ENCODE measurements around the gene COBL.

The COBL gene

DNA sequence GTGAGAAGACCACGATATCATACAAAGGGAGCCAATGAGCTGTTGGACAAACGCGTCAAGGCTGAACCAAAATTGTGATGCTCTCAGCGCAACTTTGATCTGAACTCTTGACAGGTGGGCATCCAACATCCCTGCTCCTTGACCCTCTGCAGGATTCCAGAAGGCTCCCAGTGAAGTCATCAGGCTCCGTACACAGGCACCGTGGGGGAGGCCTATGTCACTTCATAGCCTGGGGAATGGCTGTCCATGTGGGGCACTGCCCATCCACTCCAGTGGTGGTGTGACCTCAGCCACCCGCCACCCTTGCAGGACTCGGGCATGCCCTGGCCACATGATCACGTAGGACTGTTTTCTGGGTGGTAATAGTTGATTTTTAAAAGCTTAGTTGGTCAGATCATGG is 300.1 kb downstream of the COBL start:
- no peak for DNase-seq (ENCODE audit: low read depth)
- no peak overlapping the region for H3K4me3 ChIP-seq (replicated peaks; ENCODE audit: low read depth, low read length)
- no peak for TF ChIP-seq CTCF (IDR thresholded peaks at IDR 0.05; ENCODE audit: low read length, missing control alignments)

GRCh38 chr7:51015581-51015980 is 301.0 kb downstream of the COBL start:
- no peak for TF ChIP-seq CTCF (IDR thresholded peaks at IDR 0.05; ENCODE audit: low read length, missing control alignments)
- no peak overlapping the region for H3K4me3 ChIP-seq (replicated peaks; ENCODE audit: low read depth, low read length)
- DNase-seq (ENCODE audit: low read depth): no peak

DNA sequence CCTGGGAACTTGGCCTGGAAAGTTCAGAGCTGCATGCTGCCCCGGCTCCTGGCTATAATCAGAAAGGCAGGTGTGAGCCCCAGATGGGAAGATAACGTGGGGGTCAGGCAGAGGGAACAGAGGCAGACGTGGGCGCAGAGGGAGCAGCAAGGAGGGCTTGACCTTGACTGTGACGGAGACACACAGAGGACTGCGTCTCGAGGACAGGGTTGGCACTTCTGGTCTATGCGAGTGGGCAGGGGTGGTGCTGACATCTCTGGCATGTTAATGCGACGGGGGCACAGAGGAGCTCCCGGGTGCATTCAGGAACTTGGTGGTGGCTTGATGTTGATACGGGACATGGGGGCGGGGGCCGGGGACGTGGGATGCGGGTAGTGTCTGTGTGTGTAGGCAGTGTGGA is 301.8 kb downstream of the COBL start:
- H3K4me3 ChIP-seq (replicated peaks; ENCODE audit: low read depth, low read length): no peak overlapping the region
- TF ChIP-seq CTCF (IDR thresholded peaks at IDR 0.05; ENCODE audit: low read length, missing control alignments): no peak
- no peak for DNase-seq (ENCODE audit: low read depth)

DNA sequence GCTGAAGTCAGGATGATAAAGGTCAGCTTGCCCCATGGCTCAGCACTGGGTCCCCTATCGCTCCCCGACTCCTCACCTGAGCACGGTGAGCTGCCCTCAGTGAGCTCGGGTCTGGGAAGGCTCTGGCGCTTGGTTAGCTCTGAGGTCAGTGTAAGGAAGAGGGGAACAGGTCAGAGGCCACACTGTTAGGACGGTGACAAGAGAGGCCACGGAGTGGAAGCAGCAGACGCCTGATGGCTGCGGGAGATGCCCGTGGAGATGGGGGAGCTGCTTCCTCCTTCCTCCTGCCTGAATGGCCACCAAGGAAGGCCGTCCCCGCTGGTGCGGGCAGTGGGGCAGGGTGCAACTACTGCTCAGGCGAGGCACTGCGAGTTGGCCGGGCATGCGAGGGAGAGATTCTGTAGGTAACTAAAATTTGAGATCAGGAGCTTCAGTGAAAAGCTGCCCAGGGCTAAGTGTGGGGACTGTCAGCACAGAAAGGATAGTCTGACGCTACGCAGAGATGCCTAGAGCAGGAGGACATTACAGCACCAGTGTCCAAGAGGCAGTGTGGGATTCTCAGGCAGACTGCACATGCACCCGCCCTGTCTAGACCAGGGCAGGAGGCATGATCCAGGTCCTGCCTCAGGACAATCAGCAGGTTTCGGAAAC is 302.6 kb downstream of the COBL start:
- no peak for DNase-seq (ENCODE audit: low read depth)
- H3K4me3 ChIP-seq (replicated peaks; ENCODE audit: low read depth, low read length): no peak overlapping the region
- TF ChIP-seq CTCF (IDR thresholded peaks at IDR 0.05; ENCODE audit: low read length, missing control alignments): no peak

GRCh38 chr7:51013218-51013786 is 303.3 kb downstream of the COBL start:
- DNase-seq (ENCODE audit: low read depth): peak; percentile 27
- no peak overlapping the region for H3K4me3 ChIP-seq (replicated peaks; ENCODE audit: low read depth, low read length)
- no peak for TF ChIP-seq CTCF (IDR thresholded peaks at IDR 0.05; ENCODE audit: low read length, missing control alignments)

- no peak overlapping the region for H3K4me3 ChIP-seq (replicated peaks; ENCODE audit: low read depth, low read length)
- no peak for DNase-seq (ENCODE audit: low read depth)
- no peak for TF ChIP-seq CTCF (IDR thresholded peaks at IDR 0.05; ENCODE audit: low read length, missing control alignments)
Measured at GRCh38 chr7:51012569-51013217, 303.9 kb downstream of the COBL start.

Data from fibroblast of pulmonary artery (primary cell).